Measurements from ENCODE around the gene METTL24. TPM values are rescaled to one million over a fixed set of nuclear protein-coding genes. Genes with fewer than 3 reads are reported as not detected.

Gene METTL24, protein sequence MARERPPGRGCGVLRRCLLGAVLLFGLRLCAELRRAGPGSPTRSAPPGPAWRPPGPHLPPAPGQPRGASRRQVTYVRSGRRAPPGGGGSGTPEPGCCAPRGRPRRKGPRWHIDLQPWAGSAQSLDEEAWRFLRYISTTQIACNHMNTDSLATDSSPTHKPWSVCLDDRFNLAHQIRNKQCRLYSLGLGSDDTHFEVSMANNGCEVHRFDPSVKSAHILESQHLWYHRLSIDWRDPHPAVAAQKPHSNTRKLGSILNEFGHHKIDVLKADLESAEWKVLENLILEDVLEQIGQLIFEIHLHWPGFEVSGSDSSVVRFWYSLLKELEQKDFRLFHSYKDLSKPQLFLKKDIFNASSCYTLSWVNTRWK
- total RNA-seq = not detected in 2 replicates

- peak; percentile 5 for DNase-seq
Observed at GRCh38 chr6:110357664-110358552, at the start of gene METTL24. METTL24 (minus strand) TSS chr6:110358349; CDS start chr6:110358272, 77 bp downstream.

DNA sequence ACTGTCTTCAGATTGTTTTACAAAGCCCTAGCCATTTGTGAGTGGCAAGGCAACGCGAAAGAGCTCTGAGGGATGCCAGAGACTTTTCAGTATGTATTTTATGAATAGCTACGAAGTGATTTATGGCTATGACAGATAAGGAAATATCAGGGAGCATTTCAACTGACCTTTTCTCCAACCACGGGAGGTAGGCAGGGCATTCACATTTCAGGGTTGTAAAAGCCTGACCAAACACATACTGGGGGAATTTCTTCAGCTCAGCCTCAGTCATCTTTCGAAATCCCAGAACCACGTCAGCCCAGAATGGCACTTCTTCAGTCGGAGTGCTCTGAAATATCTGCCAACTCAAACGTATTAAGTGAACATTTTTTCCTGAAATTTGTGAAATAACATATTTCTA is 46.5 kb upstream of the METTL24 start:
- DNase-seq = no peak

DNA sequence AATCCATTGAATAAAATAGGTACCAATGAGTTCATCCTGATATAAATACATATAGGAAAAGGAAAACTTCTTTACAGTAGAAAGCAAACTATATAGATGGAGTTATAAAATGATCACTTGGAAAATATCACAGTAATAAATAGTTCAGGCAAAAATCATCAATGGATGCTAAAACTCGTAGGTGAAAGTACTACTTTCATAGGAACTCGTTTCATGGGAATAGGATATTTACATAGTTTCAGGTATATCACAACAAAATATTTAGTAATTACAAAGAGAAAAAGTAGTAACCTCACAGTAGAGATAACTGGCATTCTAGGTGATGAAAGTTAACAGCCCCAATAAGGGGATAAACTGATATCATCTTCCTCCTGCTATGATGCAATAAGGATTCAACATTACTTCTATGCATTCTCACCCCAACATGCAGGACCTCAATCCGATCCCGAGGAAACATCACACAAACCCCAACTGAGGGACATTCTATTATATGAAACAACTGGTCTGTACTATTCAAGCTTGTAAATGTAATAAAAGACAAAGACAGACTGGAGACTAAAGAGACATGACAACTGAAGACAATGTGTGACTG is 43.5 kb upstream of the METTL24 start:
- DNase-seq = no peak

- DNase-seq = no peak
Observed at GRCh38 chr6:110400208-110400607, 42.1 kb upstream of the METTL24 start.

DNA sequence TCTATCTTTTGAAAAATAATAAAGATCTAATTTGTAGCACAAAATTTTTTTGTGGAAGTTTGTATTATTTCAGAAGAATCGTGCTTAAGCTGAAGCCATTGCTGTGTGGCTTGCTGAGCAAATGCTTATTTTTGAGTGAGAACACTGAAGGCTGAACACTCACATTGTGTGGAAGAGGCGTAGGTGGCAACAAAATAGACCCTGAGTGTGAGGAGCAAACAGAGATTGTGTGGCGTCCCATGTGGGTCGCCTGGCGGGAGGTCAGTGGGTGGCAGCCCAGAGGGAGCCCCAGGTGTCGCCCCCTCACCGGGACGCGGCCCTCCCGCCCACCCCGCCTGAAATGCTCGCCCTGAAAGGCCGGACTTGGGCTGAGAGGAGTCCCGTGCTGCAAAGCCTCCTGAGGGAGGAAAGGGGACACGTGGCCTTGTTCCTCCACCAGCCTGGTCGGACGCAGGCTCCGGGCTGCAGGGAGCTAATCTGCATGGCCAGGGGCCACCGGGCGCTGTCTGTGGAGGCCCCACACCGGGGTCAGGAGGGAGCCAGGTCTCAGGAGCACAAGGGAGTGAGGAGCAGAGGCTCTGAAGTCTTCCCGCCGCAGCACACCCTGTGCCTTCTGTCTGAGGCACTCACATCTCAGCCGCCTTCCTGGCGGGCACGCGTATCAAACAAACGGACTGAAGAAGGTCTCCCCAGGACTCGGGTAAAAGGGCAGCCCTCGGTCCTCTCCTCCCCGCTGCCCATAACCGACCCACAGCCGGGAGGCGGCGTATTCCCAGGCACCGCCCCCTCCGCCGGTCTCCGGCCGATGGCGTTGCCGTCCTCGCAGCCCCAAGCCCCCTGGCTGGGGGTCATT is 41.3 kb upstream of the METTL24 start:
- peak; percentile 17 for DNase-seq

DNA sequence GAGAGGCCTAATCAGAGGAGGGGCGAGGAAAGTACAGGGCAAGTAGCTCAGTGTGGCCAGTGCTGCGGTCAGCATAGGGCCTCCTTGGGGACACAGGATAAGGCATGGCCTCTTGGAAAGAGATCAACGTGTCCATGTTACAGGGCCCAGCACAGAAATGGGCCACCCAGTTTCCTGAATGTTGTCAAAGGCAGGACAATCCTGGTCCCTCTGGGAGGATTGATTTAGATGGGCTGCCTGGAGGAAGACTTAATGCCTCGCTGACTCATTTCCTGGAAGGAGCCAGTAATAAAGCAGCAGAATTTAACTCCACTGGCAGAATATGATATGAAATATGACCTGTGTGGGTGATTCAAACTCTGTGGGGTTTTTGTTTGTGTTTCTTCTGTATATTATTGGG is 40.6 kb upstream of the METTL24 start:
- peak; percentile 40 for DNase-seq

DNA sequence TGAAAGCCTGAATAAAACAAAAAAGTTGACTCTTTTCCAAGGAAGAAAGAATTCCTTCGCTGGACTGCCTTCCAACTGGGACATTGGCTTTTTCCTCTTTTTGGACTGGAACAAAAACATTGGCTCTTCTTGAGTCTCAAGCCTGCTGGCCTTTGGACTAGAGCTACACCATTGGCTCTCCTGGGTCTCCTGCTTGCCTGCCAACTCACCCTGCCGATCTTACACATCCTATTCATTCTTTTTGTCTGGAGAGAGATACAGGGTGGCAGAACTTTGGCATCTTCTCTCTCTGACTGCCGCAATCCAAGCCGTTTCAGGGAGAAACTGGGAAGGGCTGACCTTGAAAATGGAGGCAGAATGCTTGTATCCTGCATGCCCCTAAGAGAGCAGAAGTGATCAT is 37.1 kb upstream of the METTL24 start:
- DNase-seq = no peak

DNA sequence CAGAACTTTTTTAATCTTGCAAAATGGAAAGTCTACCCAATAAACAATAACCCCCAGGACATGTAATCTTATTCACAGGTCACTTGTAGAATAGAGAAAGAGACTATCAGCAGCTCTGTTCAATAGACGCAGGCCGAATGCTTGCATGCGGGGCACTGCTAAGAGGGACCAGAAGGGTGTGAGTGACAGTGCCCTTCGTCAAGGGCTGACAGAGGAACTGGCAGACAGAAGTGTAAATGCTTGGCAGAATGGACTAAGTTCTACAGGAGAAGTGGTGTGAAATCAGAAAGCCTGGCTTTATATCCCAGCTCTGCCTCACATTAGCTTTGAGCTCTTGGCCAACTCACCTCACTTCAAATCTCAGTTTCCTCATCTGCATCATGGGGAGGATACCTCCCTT is 36.3 kb upstream of the METTL24 start:
- no peak for DNase-seq

- no peak for DNase-seq
Observed at GRCh38 chr6:110392727-110393126, 34.6 kb upstream of the METTL24 start.

GRCh38 chr6:110390404-110390803 is 32.3 kb upstream of the METTL24 start:
- DNase-seq = no peak

- peak; percentile 66 for DNase-seq
Observed at GRCh38 chr6:110389689-110390382, 31.7 kb upstream of the METTL24 start.

DNA sequence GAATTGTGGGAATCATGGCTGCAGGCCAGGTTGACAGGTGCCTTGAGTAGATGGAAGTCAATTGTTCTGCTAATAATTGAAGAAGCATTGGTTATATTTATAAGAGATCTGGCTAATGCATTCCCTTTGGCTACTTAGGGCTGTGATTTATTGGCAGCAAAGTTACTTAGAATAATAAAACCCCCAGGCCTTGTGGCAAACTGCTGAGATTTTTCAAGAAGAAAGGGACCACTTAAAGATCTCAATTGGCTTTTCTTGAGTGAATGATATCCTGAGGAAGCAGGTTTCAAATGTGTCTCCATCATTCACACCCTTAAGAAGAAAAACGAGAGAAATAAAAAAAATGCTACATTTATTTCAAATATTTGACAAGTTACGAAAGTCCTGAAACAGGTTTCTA is 29.8 kb upstream of the METTL24 start:
- no peak for DNase-seq

DNA sequence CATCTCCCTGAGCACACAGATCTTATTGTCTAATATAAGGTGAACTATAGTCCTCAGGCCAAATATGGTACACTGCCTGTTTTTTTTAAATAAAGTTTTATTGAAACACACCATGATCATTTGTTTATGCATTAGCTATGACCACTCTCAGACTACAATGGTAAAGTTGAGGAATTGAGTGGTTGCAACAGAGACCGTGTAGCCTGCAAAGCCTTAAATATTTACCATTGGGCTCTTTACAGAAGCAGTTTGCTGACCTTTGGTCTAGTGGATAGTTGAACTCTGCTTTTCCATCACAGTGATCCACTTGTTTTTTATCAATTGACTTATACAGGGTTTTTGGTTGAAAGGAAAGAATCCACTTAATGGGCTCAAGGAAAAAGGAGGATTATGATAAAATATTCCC is 27.3 kb upstream of the METTL24 start:
- no peak for DNase-seq

- DNase-seq = no peak
Observed at GRCh38 chr6:110378552-110378951, 20.4 kb upstream of the METTL24 start.

GRCh38 chr6:110369066-110369465 is 10.9 kb upstream of the METTL24 start:
- DNase-seq = no peak

GRCh38 chr6:110368284-110368683 is 10.1 kb upstream of the METTL24 start:
- DNase-seq = no peak

DNA sequence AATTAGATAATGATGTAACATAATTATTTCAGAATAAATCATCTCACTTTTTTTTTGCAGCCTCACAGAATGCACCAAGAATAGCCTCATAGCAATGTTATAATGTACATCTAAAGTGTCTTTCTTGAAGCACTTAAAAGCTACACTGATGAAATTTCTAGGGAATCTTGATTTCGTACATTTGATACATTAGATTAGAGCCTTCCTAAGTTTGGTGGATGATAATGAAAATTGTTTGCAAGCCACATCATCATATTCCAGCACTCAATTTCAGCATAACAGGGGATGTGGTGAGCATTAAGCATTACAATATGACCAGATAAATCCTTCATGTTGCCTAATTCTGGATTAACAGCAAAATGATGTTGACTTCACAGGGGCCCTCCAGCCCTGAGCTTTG is 9.7 kb upstream of the METTL24 start:
- no peak for DNase-seq

- DNase-seq = no peak
Observed at GRCh38 chr6:110366975-110367374, 8.8 kb upstream of the METTL24 start.

DNA sequence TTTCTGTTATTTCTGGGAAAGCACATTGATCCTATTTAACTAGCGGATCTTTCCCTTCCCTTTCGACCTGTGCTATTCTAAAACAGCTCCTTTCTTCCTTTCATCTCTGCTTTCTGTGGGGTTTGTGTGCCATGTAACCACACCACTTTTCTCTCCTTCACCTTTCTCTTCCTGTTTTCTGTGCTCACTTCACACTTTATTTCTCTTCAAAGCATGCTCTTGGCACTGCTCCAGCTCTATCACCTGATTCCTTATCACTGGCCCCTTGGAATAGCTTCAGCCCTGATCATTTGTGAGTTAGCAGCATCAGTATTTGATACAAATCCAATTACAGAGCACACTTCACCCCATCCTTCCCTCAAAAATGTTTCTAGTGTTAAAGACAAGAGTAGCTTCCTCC is 8.1 kb upstream of the METTL24 start:
- no peak for DNase-seq

- no peak for DNase-seq
Observed at GRCh38 chr6:110364364-110365105, 6.4 kb upstream of the METTL24 start.

DNA sequence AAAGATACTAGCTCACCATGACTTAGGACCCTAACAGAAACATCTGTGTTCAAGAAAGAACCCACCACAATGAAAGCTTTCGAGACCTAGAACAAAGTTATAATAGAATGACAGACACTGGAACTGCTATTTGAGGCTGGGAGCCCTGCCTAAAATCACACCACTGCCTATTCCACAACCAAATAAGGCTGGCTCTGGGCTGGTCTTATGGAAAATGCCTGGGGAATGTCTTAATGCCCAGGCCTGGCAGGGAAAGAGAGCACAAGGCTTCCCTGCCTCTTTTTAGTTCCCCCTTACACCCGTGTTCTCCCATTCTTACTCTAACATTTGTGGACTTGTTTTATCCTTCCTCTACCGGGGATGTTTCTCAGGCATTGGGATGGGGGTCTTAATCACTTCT is 5.6 kb upstream of the METTL24 start:
- no peak for DNase-seq
